Cardiac septum (tissue), 1 donor: ENCODE data around the gene ZAR1. TPM values are rescaled to one million over a fixed set of nuclear protein-coding genes. Genes with fewer than 3 reads are reported as not detected.

Experiments
- DNase-seq: peaks from one replicate; pipeline ENCODE4 v3.0.0-alpha.2; 2020; ENCODE audit warnings: low spot score
- intact Hi-C: fragments of 100-400 bp; cut with DNase I; formaldehyde crosslinking; loops from one replicate; pipeline ENCODE4 v1.14.0; 2022
- total RNA-seq: library from RNA; stranded (reverse); fragmentation: NEBNext Ultra II Directional; extraction: Animal tissue kit (Norgen Biotek cat#: 25700); gene quantifications from one replicate; pipeline ENCODE4 v1.2.1, GENCODE V29; 2021
- donor health status: DM: no; HTN: no; CAD: no.

Gene ZAR1
- total RNA-seq, 1 donor from 2014 or later, result not detected

DNA sequence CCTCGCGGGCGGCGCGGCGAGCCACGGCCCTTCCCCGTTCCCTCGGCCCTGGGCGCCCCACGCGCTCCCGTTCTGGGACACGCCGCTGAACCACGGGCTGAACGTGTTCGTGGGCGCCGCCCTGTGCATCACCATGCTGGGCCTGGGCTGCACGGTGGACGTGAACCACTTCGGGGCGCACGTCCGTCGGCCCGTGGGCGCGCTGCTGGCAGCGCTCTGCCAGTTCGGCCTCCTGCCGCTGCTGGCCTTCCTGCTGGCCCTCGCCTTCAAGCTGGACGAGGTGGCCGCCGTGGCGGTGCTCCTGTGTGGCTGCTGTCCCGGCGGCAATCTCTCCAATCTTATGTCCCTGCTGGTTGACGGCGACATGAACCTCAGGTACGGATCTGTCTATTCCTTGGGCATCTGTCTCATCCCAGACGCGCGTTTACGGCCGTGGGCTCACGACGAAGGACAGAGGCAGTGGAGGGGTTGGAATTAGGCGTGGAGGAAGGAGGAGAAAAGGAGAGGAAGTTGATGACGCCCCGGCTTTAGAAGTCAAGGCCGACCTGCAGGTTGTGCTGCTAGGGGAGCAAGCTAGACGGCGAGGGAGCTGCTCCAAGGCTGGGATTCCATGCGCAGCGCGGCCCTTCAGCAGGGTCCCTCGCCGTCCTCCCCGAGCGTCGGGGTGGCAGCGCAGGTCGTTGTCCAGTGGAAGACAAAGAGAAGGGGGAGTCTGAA lies 6.1 kb upstream of the ZAR1 start:
- intact Hi-C loops, result no loop called here
- no peak for DNase-seq

DNA sequence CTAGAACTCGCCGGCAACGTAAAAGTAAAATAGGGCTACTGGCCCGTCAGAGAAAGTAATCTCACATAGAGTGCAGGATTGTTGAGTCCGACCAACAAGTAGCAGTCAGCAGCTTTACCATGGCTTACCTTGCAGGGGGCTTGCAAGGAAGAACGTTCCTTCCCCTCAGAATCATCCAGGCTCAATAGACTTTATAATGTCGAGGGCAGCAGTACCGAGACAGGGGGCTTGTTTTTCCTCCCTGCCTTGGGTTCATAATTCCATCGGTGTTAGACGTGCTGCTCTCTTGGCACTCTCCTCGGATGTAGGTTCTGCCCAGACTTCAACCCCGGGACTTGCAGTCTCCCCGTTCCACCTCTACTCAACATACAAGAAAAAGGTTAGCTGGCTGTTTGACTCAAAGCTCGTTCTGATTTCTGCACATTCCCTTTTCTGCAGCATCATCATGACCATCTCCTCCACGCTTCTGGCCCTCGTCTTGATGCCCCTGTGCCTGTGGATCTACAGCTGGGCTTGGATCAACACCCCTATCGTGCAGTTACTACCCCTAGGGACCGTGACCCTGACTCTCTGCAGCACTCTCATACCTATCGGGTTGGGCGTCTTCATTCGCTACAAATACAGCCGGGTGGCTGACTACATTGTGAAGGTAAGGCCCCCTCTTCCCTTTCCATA lies 5.4 kb upstream of the ZAR1 start:
- no peak for DNase-seq
- intact Hi-C loops, result no loop called here

DNA sequence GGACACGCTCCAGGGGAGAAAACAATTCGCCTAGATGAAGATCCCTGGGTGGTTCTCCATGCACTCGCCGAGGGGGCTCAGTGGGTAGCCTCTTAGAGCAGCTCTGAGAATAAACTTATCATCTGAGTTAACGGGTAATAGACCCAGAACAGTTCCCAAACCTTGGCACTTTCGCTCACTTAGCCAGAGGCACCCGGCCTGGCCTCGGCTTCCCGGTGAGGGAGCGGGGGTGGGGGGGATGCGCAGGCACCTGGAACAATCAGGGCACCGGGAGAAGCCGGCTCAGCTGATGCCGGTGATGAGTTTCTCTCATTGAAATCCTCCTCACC lies 405 bp upstream of the ZAR1 start:
- intact Hi-C loops, result no loop called here
- no peak for DNase-seq

DNA sequence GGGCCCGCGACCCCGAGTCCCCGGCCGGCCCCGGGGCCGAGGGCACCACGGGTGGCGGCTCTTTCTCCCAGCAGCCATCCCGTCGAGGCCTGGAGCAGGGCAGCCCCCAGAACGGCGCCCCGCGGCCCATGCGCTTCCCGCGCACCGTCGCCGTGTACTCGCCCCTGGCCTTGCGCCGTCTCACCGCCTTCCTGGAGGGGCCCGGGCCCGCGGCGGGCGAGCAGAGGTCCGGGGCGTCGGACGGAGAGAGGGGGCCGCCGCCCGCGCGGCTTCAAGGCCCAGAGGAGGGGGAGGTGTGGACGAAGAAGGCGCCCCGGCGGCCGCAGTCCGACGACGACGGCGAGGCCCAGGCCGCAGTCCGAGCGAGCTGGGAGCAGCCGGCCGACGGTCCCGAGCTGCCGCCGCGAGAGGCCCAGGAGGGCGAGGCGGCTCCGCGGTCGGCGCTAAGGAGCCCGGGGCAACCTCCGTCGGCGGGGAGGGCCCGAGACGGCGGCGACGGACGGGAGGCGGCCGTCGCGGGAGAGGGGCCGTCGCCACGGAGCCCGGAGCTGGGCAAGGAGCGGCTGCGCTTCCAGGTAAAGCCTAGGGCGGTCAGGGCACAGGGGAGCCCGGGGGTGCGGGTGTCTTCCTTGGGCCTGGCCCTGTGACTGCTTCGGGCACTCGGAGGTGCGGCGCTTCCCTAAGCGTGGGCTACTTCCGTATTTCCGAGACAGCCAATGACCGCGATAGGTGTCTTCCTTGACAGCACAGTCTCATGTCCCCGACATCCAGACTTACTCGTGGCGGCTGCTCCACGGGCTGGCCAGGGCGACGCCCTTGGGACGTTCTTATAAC lies 845 bp downstream of the ZAR1 start:
- no peak for DNase-seq

DNA sequence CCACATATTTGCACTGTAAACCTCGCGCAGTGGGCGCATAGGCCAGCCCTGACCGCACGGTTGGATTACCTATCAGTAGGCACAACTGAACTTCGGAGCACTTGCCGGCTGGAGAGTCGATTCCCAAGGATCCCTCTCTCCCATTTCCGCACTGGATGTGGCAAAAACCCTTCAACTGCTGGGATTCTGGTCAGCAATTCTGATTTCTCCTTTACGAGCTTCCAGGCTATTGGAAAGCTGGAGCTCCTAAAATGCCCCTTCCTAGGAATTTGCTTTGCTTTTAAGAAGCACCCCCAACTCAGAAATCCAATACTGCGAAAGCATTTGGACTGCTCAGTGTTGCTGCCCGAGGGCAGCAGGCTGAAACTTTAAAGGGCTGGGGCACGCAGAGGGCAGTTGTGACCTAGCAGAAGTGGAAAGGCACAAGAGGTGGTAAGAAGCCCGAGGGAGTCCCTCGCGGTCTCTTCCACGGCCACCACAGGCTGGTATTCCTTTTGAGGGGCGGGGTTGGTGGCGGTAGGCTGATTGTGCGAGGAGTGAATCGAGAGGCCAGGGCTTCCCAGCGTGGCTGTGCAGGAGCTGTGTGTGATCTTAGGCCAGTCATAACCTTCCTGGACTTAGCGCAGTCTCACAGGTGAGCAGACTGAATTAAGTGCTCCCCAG lies 1.6 kb downstream of the ZAR1 start:
- DNase-seq, result no peak
- intact Hi-C loops, result no loop called here

More for the DNA sequence above, 845 bp downstream of the ZAR1 start:
- intact Hi-C loops, result no loop called here

DNA sequence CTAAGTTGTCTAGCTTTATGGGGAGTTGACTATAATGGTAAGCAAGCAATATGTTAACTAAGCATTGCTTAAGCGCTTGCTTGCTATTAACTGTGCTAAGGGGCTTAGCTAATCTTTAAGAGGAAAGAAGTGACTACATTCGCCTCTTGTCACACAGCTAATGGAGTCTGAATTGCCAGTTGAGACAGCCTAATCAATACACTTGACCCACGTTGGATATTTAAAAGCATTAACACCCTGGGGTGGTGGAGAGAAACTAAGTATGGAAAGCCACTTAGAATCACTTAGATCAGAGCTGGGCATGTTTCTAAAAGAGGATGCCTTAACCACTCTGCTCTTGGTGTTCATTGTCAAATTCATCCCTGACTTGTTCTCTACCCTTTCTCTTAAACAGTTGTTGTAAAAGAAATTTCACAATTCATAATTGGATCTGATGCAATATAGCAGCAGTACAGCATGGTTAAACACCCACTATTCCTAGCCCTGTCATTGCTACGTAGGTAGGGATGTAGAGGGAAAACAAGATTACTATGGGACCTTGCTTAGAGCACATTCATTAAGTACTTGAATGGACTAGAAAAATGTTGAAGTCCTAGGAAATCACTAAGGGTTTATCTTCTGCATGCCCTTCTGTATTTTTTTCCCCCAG lies 3.5 kb downstream of the ZAR1 start:
- no peak for DNase-seq
- intact Hi-C loops, result no loop called here

DNA sequence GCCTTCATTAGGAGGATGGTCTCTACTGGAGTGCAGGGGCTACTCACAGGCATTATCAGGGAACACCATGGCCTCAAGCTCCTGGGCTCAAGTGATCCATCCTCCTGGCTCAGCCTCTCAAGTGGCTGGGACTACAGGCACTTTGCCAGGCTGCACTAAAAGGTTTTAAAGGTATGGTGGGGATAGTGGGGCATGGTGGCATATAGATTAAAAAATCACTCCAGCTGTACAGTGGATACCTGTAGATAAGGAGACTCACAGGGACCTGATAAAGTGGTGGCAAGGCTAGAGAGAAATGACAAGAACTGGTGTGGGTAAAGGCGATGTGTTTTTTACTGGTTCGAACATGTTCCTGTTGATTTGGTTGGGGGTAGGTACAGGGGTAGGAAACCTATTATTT lies 5.9 kb downstream of the ZAR1 start:
- intact Hi-C loops, result no loop called here
- DNase-seq, result no peak

DNA sequence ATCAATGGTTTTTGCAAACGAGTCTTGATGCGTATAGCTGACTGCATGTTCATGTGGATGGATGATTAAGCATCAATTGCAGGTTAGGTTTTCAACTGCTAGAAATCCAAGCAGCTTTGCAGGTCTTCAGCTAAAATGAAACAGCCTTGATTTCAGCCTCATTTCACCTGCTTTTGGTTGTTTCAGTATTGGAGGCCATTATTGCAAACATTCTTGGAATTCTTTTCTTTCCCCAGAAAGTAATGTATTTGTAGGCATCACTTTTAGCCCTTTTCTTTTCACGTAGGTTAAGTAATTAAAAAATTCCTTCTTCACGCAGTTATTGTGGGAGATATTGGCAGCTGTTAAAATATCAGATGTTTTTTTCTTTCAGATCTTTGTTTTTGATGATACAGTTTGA lies 8.8 kb downstream of the ZAR1 start:
- no peak for DNase-seq
- intact Hi-C loops, result no loop called here

DNA sequence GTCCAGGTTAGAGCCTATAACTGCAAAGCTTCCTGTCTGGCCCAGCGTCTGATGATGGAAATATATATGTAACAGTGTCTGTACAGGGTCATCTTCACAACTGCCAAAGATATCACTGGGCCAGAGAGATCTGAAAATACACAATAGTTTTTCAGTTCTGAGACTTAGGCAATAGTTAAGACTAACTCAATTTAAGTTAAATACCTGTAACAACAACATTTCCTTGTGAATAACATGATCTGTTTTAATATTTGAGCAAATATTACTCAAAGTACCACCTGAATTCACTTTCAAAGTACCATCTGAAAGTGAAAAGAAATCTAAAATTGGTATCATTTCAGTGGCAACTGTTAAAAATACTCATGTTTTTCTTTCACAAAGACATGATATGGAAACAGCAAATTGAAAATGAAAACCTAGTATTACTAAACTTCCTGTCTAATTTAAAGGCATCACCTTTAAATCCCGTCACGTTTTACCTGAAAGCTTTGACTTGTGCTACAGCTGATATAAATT lies 9.6 kb downstream of the ZAR1 start:
- no peak for DNase-seq
- intact Hi-C loops, result no loop called here

DNA sequence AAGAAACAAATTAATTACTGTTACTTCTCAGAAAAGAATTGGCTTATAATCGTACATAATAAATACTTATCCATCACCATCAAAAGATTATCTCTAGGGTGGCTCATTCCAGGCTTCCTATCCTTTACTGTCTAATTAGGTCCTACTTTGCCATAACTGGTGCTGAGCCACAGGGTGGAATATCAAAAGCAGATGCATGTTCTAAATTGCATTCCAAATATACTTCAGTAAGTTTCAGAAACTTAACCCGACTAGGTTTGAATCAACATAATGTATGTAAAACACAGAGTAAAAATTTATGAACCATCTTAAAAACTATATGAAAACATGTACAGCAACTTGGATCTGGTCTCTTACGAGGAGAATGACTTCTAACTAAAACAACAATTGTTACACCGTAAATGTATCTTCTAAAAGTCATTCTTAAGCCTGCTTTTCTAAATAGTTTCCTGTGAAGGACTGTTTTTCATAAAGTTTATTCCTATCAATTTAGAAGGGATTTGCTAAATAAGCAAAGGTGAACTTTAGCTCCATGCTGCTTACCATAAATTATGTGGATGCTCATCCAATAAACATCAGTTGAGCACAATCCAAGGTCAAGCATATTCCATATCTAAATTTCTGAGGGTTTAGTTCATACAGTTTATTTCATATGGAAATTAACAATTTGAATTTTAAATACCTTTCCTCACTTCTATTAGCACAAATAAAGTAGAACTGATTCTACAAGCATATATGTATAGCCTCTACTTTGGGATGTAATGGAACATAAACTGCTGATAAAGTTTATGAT lies 13.4 kb downstream of the ZAR1 start:
- intact Hi-C loops, result no loop called here
- no peak for DNase-seq

DNA sequence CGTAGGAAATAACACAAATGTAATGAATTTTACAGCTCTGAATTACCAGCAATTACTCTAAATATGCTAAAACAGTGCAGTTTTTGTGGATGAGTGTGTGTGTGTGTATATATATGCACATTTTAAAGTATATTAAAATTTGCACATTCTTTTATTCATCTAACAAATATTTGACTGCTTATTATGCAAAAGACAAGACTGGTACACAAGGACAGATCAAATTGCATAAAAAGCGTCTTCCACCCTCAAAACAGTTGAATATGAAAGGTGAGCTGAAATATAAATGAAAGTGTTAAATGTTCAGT lies 13.9 kb downstream of the ZAR1 start:
- DNase-seq, result no peak
- intact Hi-C loops, result no loop called here

DNA sequence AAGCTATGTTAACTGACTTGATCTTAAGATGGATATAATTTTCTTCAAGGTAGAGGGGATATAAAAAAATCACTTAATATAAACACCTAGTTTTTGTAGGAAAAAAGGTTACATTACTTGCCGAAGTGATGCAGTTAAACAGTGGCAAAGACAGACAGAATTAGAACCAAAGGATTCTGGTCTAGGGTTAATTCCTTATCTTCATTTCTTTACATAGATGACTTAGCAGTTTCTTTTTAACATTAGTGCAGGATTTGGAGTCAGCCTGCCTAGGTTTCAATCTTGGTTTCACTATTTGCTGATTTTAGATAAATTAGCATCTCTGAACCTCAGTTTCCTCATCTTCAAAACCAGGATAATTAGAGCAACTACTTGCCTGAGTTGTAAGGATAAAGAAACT lies 14.3 kb downstream of the ZAR1 start:
- intact Hi-C loops, result no loop called here
- DNase-seq, result no peak

DNA sequence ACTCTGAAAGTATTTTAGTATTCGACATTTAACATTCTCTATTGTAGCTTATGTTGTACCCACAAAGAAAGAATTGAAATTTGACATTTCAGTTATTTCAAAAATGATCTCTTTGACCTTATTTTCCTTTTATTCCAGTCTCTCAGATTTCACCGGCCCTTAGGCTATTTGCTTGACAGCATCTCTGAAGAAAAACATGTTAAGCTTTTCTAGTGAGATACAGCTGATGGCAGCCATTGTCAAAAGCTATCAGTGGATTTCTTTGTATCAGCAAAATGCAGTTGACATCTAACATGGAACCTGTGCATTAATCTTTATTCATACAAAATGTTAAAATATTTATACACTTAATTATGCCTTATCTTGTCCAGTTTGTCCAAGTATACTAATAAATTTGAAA lies 16.7 kb downstream of the ZAR1 start:
- intact Hi-C loops, result no loop called here
- no peak for DNase-seq

DNA sequence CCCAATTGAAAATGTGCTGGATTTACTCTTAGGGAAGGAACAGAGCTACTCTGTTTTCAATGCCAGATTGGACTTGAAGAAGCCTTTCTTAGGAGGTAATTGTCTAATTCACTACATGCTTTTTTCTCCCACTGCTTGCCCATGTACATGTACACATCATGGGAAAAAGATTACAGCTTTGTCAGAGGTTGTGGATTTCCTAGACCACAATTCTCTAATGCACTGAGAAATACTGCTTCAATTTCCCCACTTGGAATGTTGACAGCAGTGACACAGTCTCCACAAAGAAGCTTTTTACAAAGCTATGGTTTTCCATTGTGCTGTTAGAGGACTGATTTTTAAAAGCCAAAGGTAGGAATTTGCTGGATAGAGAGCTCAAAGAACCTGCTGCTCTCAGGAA lies 19.5 kb downstream of the ZAR1 start:
- intact Hi-C loops, result no loop called here
- no peak for DNase-seq

DNA sequence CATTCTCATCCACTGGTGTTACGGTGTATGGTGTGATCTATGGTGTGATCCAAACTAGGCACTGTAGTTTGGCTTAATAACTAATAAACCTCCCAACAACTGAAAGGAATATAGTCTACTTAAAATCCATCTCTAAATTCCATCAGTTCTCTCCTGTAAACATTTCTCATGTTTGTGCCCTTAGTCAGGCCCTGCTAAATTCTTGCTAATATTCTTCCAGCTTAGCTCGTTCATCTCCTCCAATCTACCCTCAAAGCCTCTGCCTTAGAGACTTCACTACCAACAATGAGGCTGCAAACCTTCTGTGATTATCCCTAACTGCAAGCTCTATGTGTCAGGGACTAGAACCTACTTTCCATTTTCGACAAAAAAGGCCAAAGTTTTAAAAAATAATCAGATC lies 28.1 kb downstream of the ZAR1 start:
- intact Hi-C loops, result no loop called here
- DNase-seq, result no peak

DNA sequence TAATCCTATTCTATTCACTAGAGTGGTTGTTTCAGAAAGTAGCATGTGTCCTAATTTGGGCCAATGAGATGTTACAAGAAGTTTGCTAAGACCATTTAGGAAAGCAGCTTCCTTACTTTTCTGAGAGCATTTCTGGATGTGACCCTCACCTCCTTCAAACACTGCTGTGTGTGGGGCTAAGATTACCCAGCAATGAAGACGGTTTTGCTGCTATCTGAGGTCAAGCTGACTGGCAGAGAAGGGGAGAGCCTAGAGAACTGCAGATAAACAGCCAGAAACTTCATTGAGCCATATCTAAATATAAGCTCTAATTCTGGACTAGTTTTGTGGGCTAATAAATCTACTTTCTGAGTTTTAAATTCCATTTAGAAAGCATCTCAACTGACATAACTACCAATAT lies 36.4 kb downstream of the ZAR1 start:
- DNase-seq, result no peak
- intact Hi-C loops, result no loop called here

DNA sequence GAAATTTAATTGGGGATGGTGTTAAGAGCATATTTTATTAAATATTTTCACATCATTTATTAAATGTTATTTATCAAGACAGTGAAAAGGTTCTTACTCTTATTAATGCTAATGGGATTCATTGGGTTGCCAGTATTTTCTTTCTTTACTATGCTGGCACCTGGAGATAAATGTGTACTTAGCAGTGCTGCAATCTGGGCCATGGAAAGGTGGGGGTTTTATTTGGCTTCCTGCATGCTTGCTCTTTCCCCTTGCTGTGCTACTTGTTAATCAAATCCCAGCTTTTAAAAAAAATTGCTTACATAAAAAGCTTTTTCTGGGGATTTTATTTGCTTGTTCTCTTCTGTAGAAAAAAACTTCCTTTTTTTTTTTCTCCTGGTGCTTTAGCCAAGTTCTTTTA lies 48.3 kb downstream of the ZAR1 start:
- DNase-seq, result no peak
- intact Hi-C loops, result no loop called here

DNA sequence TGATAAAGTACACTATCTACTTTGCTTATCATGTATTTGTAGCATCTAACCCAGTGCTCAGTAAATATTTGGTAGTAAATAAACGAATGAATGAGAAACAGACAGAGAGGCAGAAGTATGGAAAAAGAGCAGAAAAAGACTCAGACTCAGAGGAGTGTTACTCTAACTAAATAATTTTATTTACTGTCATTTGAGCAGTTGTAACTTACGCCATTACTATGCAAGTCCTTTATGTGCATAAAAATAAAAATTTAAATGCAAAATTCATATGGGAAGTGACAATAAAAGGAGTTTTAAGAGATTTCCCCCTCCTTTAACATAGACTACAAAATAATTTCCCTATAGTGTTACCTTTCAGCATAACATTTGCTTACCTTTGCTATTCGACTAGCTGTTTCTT lies 49.5 kb downstream of the ZAR1 start:
- intact Hi-C loops, result no loop called here

DNA sequence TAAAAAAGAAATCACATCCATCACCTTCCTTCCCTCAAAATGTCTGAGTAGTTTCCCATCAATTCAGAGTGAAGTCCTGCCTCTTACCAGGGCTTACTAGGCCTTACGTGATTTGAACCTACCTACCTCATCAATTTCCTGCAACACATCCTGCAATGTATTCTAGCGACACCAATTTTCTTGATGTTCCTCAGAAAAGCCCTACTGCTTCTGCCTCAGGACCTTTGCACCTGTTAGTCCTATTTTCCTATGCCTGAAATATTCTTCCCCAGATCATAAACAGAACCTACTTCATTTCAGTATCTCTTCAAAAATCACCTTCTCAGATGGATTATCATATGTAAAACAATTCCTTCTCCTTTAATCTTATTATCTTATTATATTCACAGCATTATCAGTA lies 52.8 kb downstream of the ZAR1 start:
- intact Hi-C loops, result loop anchor here (10.0 kb wide), 1 partner anchor 218 kb away; no protein-coding TSS in a partner anchor
- DNase-seq, result no peak

More for the DNA sequence above, 49.5 kb downstream of the ZAR1 start:
- DNase-seq, result no peak
